Measurements from ENCODE around the gene PPP1R9A. TPM values are rescaled to one million over a fixed set of nuclear protein-coding genes. Genes with fewer than 3 reads are reported as not detected.
"Not testable (repeated sequence)": the region's sequence is repeated elsewhere in the genome, so short reads cannot be mapped to it uniquely, and the experiment has no call there.

The PPP1R9A gene
- total and polyA plus RNA-seq, 4 donors: 1.2 to 12.0 (median 4.5) TPM

- H3K36me3 ChIP-seq (ENCODE audit: control insufficient read depth in 1 of 2, insufficient read depth in 2 of 2, low read length in 1 of 2): no peaks in the 10 kb centered on the region
- H3K9me3 ChIP-seq (ENCODE audit: control insufficient read depth, low read length): no peaks in the 10 kb centered on the region
- H3K4me3 ChIP-seq (ENCODE audit: low read length in 2 of 2): no peak overlapping the region
- no peak for DNase-seq
- intact Hi-C loops (cut with DNase I): no loop called here
- no peaks in the 10 kb centered on the region for H3K4me1 ChIP-seq (ENCODE audit: control insufficient read depth in 1 of 2, insufficient read depth in 2 of 2, low read length in 2 of 2)
- WGBS, 2 donors: 95 to 97% methylated on average over 5 of the region's 5 CpGs
- no peak overlapping the region for H3K27ac ChIP-seq (ENCODE audit: low read depth in 1 of 2, low read length in 2 of 2)
- no peaks in the 10 kb centered on the region for H3K27me3 ChIP-seq (ENCODE audit: control insufficient read depth in 1 of 2, insufficient read depth in 2 of 2, low read length in 1 of 2)
- ATAC-seq (ENCODE audit: low FRiP score): no peak
Measured at GRCh38 chr7:95001815-95002561, 94.6 kb downstream of the PPP1R9A start.

- Histone ChIP-seq H3K27ac (ENCODE audit: low read depth in 1 of 2, low read length in 2 of 2) (no peak overlapping the region), H3K4me1 (ENCODE audit: control insufficient read depth in 1 of 2, insufficient read depth in 2 of 2, low read length in 2 of 2) (no peaks in the 10 kb centered on the region), H3K27me3 (ENCODE audit: control insufficient read depth in 1 of 2, insufficient read depth in 2 of 2, low read length in 1 of 2) (no peaks in the 10 kb centered on the region), H3K36me3 (ENCODE audit: control insufficient read depth in 1 of 2, insufficient read depth in 2 of 2, low read length in 1 of 2) (no peaks in the 10 kb centered on the region), H3K4me3 (ENCODE audit: low read length in 2 of 2) (no peak overlapping the region), H3K9me3 (ENCODE audit: control insufficient read depth, low read length) (no peaks in the 10 kb centered on the region)
- ATAC-seq (ENCODE audit: low FRiP score) (no peak), DNase-seq (no peak)
- intact Hi-C loops (cut with DNase I): no loop called here
- WGBS, 2 donors: 93 to 100% methylated on average over 1 of the region's 1 CpG
Measured at GRCh38 chr7:95002775-95003174, 95.4 kb downstream of the PPP1R9A start.

GRCh38 chr7:95004618-95005247 lies 97.3 kb downstream of the PPP1R9A start:
- ATAC-seq (ENCODE audit: low FRiP score) (peak; percentile 63), DNase-seq (no peak)
- Histone ChIP-seq H3K4me3 (ENCODE audit: low read length in 2 of 2) (no peak overlapping the region), H3K9me3 (ENCODE audit: control insufficient read depth, low read length) (no peaks in the 10 kb centered on the region), H3K27me3 (ENCODE audit: control insufficient read depth in 1 of 2, insufficient read depth in 2 of 2, low read length in 1 of 2) (no peaks in the 10 kb centered on the region), H3K36me3 (ENCODE audit: control insufficient read depth in 1 of 2, insufficient read depth in 2 of 2, low read length in 1 of 2) (no peaks in the 10 kb centered on the region), H3K27ac (ENCODE audit: low read depth in 1 of 2, low read length in 2 of 2) (no peak overlapping the region), H3K4me1 (ENCODE audit: control insufficient read depth in 1 of 2, insufficient read depth in 2 of 2, low read length in 2 of 2) (no peaks in the 10 kb centered on the region)
- intact Hi-C loops (cut with DNase I): no loop called here
- 67 to 69% methylated on average over 6 of the region's 6 CpGs for WGBS, 2 donors

GRCh38 chr7:95006010-95006409 lies 98.6 kb downstream of the PPP1R9A start:
- WGBS, 2 donors: 99% methylated on average over 5 of the region's 5 CpGs
- ATAC-seq (ENCODE audit: low FRiP score): no peak

GRCh38 chr7:95008773-95009172 lies 101.4 kb downstream of the PPP1R9A start:
- H3K4me1 ChIP-seq (ENCODE audit: control insufficient read depth in 1 of 2, insufficient read depth in 2 of 2, low read length in 2 of 2); H3K36me3 ChIP-seq (ENCODE audit: control insufficient read depth in 1 of 2, insufficient read depth in 2 of 2, low read length in 1 of 2); H3K27ac ChIP-seq (ENCODE audit: low read depth in 1 of 2, low read length in 2 of 2); H3K4me3 ChIP-seq (ENCODE audit: low read length in 2 of 2); intact Hi-C loops (cut with DNase I); H3K9me3 ChIP-seq (ENCODE audit: control insufficient read depth, low read length); ATAC-seq (ENCODE audit: low FRiP score); H3K27me3 ChIP-seq (ENCODE audit: control insufficient read depth in 1 of 2, insufficient read depth in 2 of 2, low read length in 1 of 2); DNase-seq: not testable (repeated sequence)
- WGBS, 2 donors: 89 to 90% methylated on average over 6 of the region's 6 CpGs

More at GRCh38 chr7:95006010-95006409, 98.6 kb downstream of the PPP1R9A start:
- Histone ChIP-seq H3K36me3 (ENCODE audit: control insufficient read depth in 1 of 2, insufficient read depth in 2 of 2, low read length in 1 of 2) (no peaks in the 10 kb centered on the region), H3K27me3 (ENCODE audit: control insufficient read depth in 1 of 2, insufficient read depth in 2 of 2, low read length in 1 of 2) (no peaks in the 10 kb centered on the region), H3K4me1 (ENCODE audit: control insufficient read depth in 1 of 2, insufficient read depth in 2 of 2, low read length in 2 of 2) (no peaks in the 10 kb centered on the region), H3K27ac (ENCODE audit: low read depth in 1 of 2, low read length in 2 of 2) (no peak overlapping the region), H3K4me3 (ENCODE audit: low read length in 2 of 2) (no peak overlapping the region), H3K9me3 (ENCODE audit: control insufficient read depth, low read length) (no peaks in the 10 kb centered on the region)
- intact Hi-C loops (cut with DNase I): no loop called here
- no peak for DNase-seq

- Histone ChIP-seq H3K27ac (ENCODE audit: low read depth in 1 of 2, low read length in 2 of 2) (no peak overlapping the region), H3K27me3 (ENCODE audit: control insufficient read depth in 1 of 2, insufficient read depth in 2 of 2, low read length in 1 of 2) (no peaks in the 10 kb centered on the region), H3K9me3 (ENCODE audit: control insufficient read depth, low read length) (no peaks in the 10 kb centered on the region), H3K4me3 (ENCODE audit: low read length in 2 of 2) (no peak overlapping the region), H3K36me3 (ENCODE audit: control insufficient read depth in 1 of 2, insufficient read depth in 2 of 2, low read length in 1 of 2) (no peaks in the 10 kb centered on the region), H3K4me1 (ENCODE audit: control insufficient read depth in 1 of 2, insufficient read depth in 2 of 2, low read length in 2 of 2) (no peaks in the 10 kb centered on the region)
- DNase-seq: no peak
- no peak for ATAC-seq (ENCODE audit: low FRiP score)
- intact Hi-C loops (cut with DNase I): no loop called here
- WGBS, 2 donors: 4 to 7% methylated on average over 1 of the region's 1 CpG
Measured at GRCh38 chr7:95011146-95011928, 103.9 kb downstream of the PPP1R9A start.

GRCh38 chr7:95011995-95012394 lies 104.6 kb downstream of the PPP1R9A start:
- Histone ChIP-seq H3K27me3 (ENCODE audit: control insufficient read depth in 1 of 2, insufficient read depth in 2 of 2, low read length in 1 of 2) (no peaks in the 10 kb centered on the region), H3K4me1 (ENCODE audit: control insufficient read depth in 1 of 2, insufficient read depth in 2 of 2, low read length in 2 of 2) (no peaks in the 10 kb centered on the region), H3K9me3 (ENCODE audit: control insufficient read depth, low read length) (no peaks in the 10 kb centered on the region), H3K27ac (ENCODE audit: low read depth in 1 of 2, low read length in 2 of 2) (peak overlapping the region in 1 of 2 donors; percentile 51), H3K36me3 (ENCODE audit: control insufficient read depth in 1 of 2, insufficient read depth in 2 of 2, low read length in 1 of 2) (no peaks in the 10 kb centered on the region), H3K4me3 (ENCODE audit: low read length in 2 of 2) (no peak overlapping the region)
- intact Hi-C loops (cut with DNase I): no loop called here
- 65 to 74% methylated on average over 4 of the region's 4 CpGs for WGBS, 2 donors
- no peak for DNase-seq
- ATAC-seq (ENCODE audit: low FRiP score): no peak

- no peak for DNase-seq
- Histone ChIP-seq H3K27ac (ENCODE audit: low read depth in 1 of 2, low read length in 2 of 2) (no peak overlapping the region), H3K36me3 (ENCODE audit: control insufficient read depth in 1 of 2, insufficient read depth in 2 of 2, low read length in 1 of 2) (no peaks in the 10 kb centered on the region), H3K9me3 (ENCODE audit: control insufficient read depth, low read length) (no peaks in the 10 kb centered on the region), H3K4me1 (ENCODE audit: control insufficient read depth in 1 of 2, insufficient read depth in 2 of 2, low read length in 2 of 2) (no peaks in the 10 kb centered on the region), H3K4me3 (ENCODE audit: low read length in 2 of 2) (no peak overlapping the region), H3K27me3 (ENCODE audit: control insufficient read depth in 1 of 2, insufficient read depth in 2 of 2, low read length in 1 of 2) (no peaks in the 10 kb centered on the region)
- 94 to 100% methylated on average over 1 of the region's 1 CpG for WGBS, 2 donors
- no peak for ATAC-seq (ENCODE audit: low FRiP score)
- intact Hi-C loops (cut with DNase I): no loop called here
Measured at GRCh38 chr7:95018021-95018420, 110.6 kb downstream of the PPP1R9A start.
